Neural progenitor cell (in vitro differentiated cells): Measurements from ENCODE around the gene SMU1. TPM values are rescaled to one million over a fixed set of nuclear protein-coding genes. Genes with fewer than 3 reads are reported as not detected.
"Not testable (repeated sequence)": the region's sequence is repeated elsewhere in the genome, so short reads cannot be mapped to it uniquely, and the experiment has no call there.

Source experiments
- DNase-seq: peaks from one replicate; pipeline ENCODE4 v3.0.0-alpha.2; 2016; ENCODE audit warnings: low spot score
- H2AFZ ChIP-seq: fragments of 200-600 bp; sonication (generic); replicated peaks from 2 replicates; pipeline ENCODE4 v1.6.1; 2016; ENCODE audit warnings: antibody characterized with exemption
- H3F3A ChIP-seq: fragments of 200-600 bp; sonication (generic); 2 replicates; pipeline ENCODE4 v1.6.1; 2016; ENCODE audit warnings: antibody characterized with exemption, low read depth
- H3K27ac ChIP-seq: fragments of 200-600 bp; sonication (generic); 2 replicates; pipeline ENCODE4 v1.5.1; 2016; ENCODE audit warnings: mild to moderate bottlenecking
- H3K27me3 ChIP-seq: fragments of 200-600 bp; sonication (generic); 2 replicates; pipeline ENCODE4 v1.6.1; 2016; ENCODE audit warnings: mild to moderate bottlenecking, moderate library complexity
- H3K36me3 ChIP-seq: fragments of 200-600 bp; sonication (generic); 2 replicates; pipeline ENCODE4 v1.5.1; 2016
- H3K4me1 ChIP-seq: fragments of 200-600 bp; sonication (generic); 2 replicates; pipeline ENCODE4 v1.6.1; 2016; ENCODE audit warnings: mixed run types
- H3K4me2 ChIP-seq: fragments of 200-600 bp; sonication (generic); 2 replicates; pipeline ENCODE4 v1.6.1; 2016
- H3K4me3 ChIP-seq: fragments of 200-600 bp; sonication (generic); 2 replicates; pipeline ENCODE4 v1.5.1; 2016
- H3K79me2 ChIP-seq: fragments of 200-600 bp; sonication (generic); 2 replicates; pipeline ENCODE4 v1.6.1; 2016; ENCODE audit warnings: low read depth
- H3K9ac ChIP-seq: fragments of 200-600 bp; sonication (generic); 2 replicates; pipeline ENCODE4 v1.6.1; 2016
- H3K9me3 ChIP-seq: fragments of 200-600 bp; sonication (generic); 2 replicates; pipeline ENCODE4 v1.5.1; 2016; ENCODE audit warnings: low read depth
- H4K20me1 ChIP-seq: fragments of 200-600 bp; sonication (generic); 2 replicates; pipeline ENCODE4 v1.6.1; 2016; ENCODE audit warnings: low read depth
- H3K27ac Mint-ChIP-seq: 3 replicates; pipeline ENCODE4 v1.8.0; 2021; ENCODE audit warnings: mixed read lengths
- H3K27me3 Mint-ChIP-seq: 2 replicates; pipeline ENCODE4 v1.8.0; 2022; ENCODE audit warnings: low read depth, mild to moderate bottlenecking, inconsistent platforms, moderate library complexity, mixed read lengths; ENCODE audit not compliant: insufficient read depth
- H3K36me3 Mint-ChIP-seq: 3 replicates; pipeline ENCODE4 v1.8.0; 2021; ENCODE audit warnings: mixed read lengths
- H3K4me1 Mint-ChIP-seq: 3 replicates; pipeline ENCODE4 v1.8.0; 2021; ENCODE audit warnings: mixed read lengths
- H3K4me3 Mint-ChIP-seq: 3 replicates; pipeline ENCODE4 v1.8.0; 2021; ENCODE audit warnings: mild to moderate bottlenecking, moderate library complexity, mixed read lengths
- H3K9me3 Mint-ChIP-seq: 3 replicates; pipeline ENCODE4 v1.8.0; 2020; ENCODE audit warnings: mixed read lengths
- CTCF ChIP-seq: fragments of 200-600 bp; sonication (generic); IDR thresholded peaks from 2 replicates; pipeline ENCODE4 v1.5.1; 2017; ENCODE audit warnings: antibody characterized with exemption, mild to moderate bottlenecking
- EZH2 ChIP-seq: fragments of 200-600 bp; sonication (generic); IDR thresholded peaks from 2 replicates; pipeline ENCODE4 v1.6.1; 2017; ENCODE audit warnings: antibody characterized with exemption, mild to moderate bottlenecking, moderate library complexity
- EZH2phosphoT487 ChIP-seq: fragments of 200-600 bp; sonication (generic); IDR thresholded peaks from 2 replicates; pipeline ENCODE4 v1.6.1; 2017; ENCODE audit warnings: antibody characterized with exemption
- total RNA-seq: library from RNA; depleted of rRNA; stranded (reverse); fragments of >200 nt; gene quantifications from 2 replicates; pipeline ENCODE4 v1.2.3, GENCODE V29; 2015; ENCODE audit warnings: low replicate concordance

The SMU1 gene
- total RNA-seq, 1 donor from 2014 or later: 34.9 TPM

GRCh38 chr9:33101104-33101951, 24.9 kb upstream of the SMU1 start:
- Histone ChIP-seq H3K27me3 (no peaks in the 10 kb centered on the region), H3K9me3 (no peaks in the 10 kb centered on the region), H3F3A (no peaks in the 10 kb centered on the region), H3K4me1 (peaks cover 5% of the 10 kb centered on the region), H3K79me2 (no peaks in the 10 kb centered on the region), H3K4me3 (no peak overlapping the region), H4K20me1 (no peaks in the 10 kb centered on the region), H3K27ac (no peak overlapping the region), H3K4me2 (no peak overlapping the region), H3K9ac (no peak overlapping the region), H2AFZ (no peak overlapping the region), H3K36me3 (no peaks in the 10 kb centered on the region)
- Mint-ChIP-seq H3K27ac (no peak overlapping the region), H3K4me1 (peaks cover 6% of the 10 kb centered on the region), H3K36me3 (no peaks in the 10 kb centered on the region), H3K4me3 (no peak overlapping the region), H3K27me3 (peaks cover 4% of the 10 kb centered on the region), H3K9me3 (no peaks in the 10 kb centered on the region)
- TF ChIP-seq EZH2 (no peak), EZH2phosphoT487 (no peak), CTCF (no peak)
- no peak for DNase-seq

- no peak overlapping the region for H2AFZ ChIP-seq
- Mint-ChIP-seq H3K9me3 (no peaks in the 10 kb centered on the region), H3K4me1 (peaks cover 6% of the 10 kb centered on the region), H3K4me3 (no peak overlapping the region), H3K36me3 (no peaks in the 10 kb centered on the region), H3K27ac (no peak overlapping the region), H3K27me3 (peaks cover 4% of the 10 kb centered on the region)
- no peaks in the 10 kb centered on the region for H3F3A ChIP-seq
- H3K4me1 ChIP-seq: peaks cover 5% of the 10 kb centered on the region
- H3K36me3 ChIP-seq: no peaks in the 10 kb centered on the region
- no peak overlapping the region for H3K27ac ChIP-seq
- TF ChIP-seq EZH2: no peak
- no peak overlapping the region for H3K4me2 ChIP-seq
- no peaks in the 10 kb centered on the region for H3K9me3 ChIP-seq
- H3K9ac ChIP-seq: no peak overlapping the region
- DNase-seq: no peak
- H4K20me1 ChIP-seq: no peaks in the 10 kb centered on the region
- no peaks in the 10 kb centered on the region for H3K79me2 ChIP-seq
- H3K27me3 ChIP-seq: no peaks in the 10 kb centered on the region
- H3K4me3 ChIP-seq: no peak overlapping the region
Measured at GRCh38 chr9:33099754-33100153, 23.3 kb upstream of the SMU1 start.

- no peaks in the 10 kb centered on the region for H3K9me3 Mint-ChIP-seq
- H3K4me1 Mint-ChIP-seq: no peaks in the 10 kb centered on the region
- Histone ChIP-seq H3K27ac (no peak overlapping the region), H3K79me2 (no peaks in the 10 kb centered on the region), H3K4me3 (no peak overlapping the region), H3K9ac (no peak overlapping the region), H4K20me1 (no peaks in the 10 kb centered on the region), H2AFZ (no peak overlapping the region), H3K4me1 (no peaks in the 10 kb centered on the region), H3F3A (no peaks in the 10 kb centered on the region), H3K4me2 (no peak overlapping the region), H3K9me3 (no peaks in the 10 kb centered on the region), H3K36me3 (no peaks in the 10 kb centered on the region), H3K27me3 (no peaks in the 10 kb centered on the region)
- no peak overlapping the region for H3K4me3 Mint-ChIP-seq
- DNase-seq: no peak
- H3K36me3 Mint-ChIP-seq: no peaks in the 10 kb centered on the region
- no peak overlapping the region for H3K27ac Mint-ChIP-seq
- no peak for TF ChIP-seq EZH2phosphoT487
- no peak for TF ChIP-seq EZH2
- TF ChIP-seq CTCF: no peak
- peaks cover 2% of the 10 kb centered on the region for H3K27me3 Mint-ChIP-seq
Measured at GRCh38 chr9:33097192-33097591, 20.7 kb upstream of the SMU1 start.

- Histone ChIP-seq H2AFZ (no peak overlapping the region), H3K4me1 (no peaks in the 10 kb centered on the region), H3K9ac (no peak overlapping the region), H3K27ac (no peak overlapping the region), H3K79me2 (no peaks in the 10 kb centered on the region), H3K9me3 (no peaks in the 10 kb centered on the region), H3F3A (no peaks in the 10 kb centered on the region), H3K4me3 (no peak overlapping the region), H3K4me2 (no peak overlapping the region), H3K36me3 (no peaks in the 10 kb centered on the region), H3K27me3 (peaks cover 9% of the 10 kb centered on the region), H4K20me1 (no peaks in the 10 kb centered on the region)
- TF ChIP-seq CTCF: no peak
- TF ChIP-seq EZH2phosphoT487: no peak
- TF ChIP-seq EZH2: no peak
- H3K4me1 Mint-ChIP-seq: no peaks in the 10 kb centered on the region
- no peaks in the 10 kb centered on the region for H3K36me3 Mint-ChIP-seq
- no peak overlapping the region for H3K27ac Mint-ChIP-seq
- H3K27me3 Mint-ChIP-seq: peaks cover 2% of the 10 kb centered on the region
- no peaks in the 10 kb centered on the region for H3K9me3 Mint-ChIP-seq
- DNase-seq: no peak
- no peak overlapping the region for H3K4me3 Mint-ChIP-seq
Measured at GRCh38 chr9:33092634-33093033, 16.2 kb upstream of the SMU1 start.

GRCh38 chr9:33085672-33086071, 9.2 kb upstream of the SMU1 start:
- not testable (repeated sequence) for H3K27ac Mint-ChIP-seq, H3K4me3 Mint-ChIP-seq, H4K20me1 ChIP-seq

More at GRCh38 chr9:33085672-33086071, 9.2 kb upstream of the SMU1 start:
- not testable (repeated sequence) for H3K4me1 ChIP-seq, H3K27ac ChIP-seq, H3K36me3 Mint-ChIP-seq, H3K4me2 ChIP-seq, H3K36me3 ChIP-seq, H3K27me3 ChIP-seq, H3K79me2 ChIP-seq, H3F3A ChIP-seq, H3K4me1 Mint-ChIP-seq, H2AFZ ChIP-seq, DNase-seq, H3K27me3 Mint-ChIP-seq, H3K9me3 Mint-ChIP-seq, H3K9me3 ChIP-seq, H3K4me3 ChIP-seq, H3K9ac ChIP-seq
